Heart left ventricle (tissue), 16 donors: Measurements from ENCODE around the gene USP6NL. TPM values are rescaled to one million over a fixed set of nuclear protein-coding genes. Genes with fewer than 3 reads are reported as not detected.

Experiments used
- ATAC-seq, 4 donors: fragments of 200-7000 bp; cut with Tn5 transposase; one replicate each; pipeline ENCODE4 v1.9.1; 2020 to 2022; ENCODE audit warnings: moderate library complexity in 4 of 4, mild to moderate bottlenecking in 3 of 4, moderate number of reproducible peaks in 1 of 4
- DNase-seq, 5 donors: peaks; one replicate each; pipeline ENCODE4 v3.0.0-alpha.2; 2020
- H3K27ac ChIP-seq, 12 donors: fragments of 200-600 bp; sonication (generic) in 4 of 12; one replicate each; pipeline versions ENCODE4 v1.5.0 to v1.8.0; 2016 to 2022; ENCODE audit warnings: mild to moderate bottlenecking in 2 of 12
- H3K27me3 ChIP-seq, 9 donors: fragments of 200-600 bp; sonication (generic) in 2 of 9; one replicate each; pipeline versions ENCODE4 v1.5.1 to v1.8.0; 2016 to 2022; ENCODE audit warnings: mild to moderate bottlenecking in 3 of 9
- H3K36me3 ChIP-seq, 9 donors: fragments of 200-600 bp; sonication (generic) in 2 of 9; one replicate each; pipeline versions ENCODE4 v1.5.0 to v1.8.0; 2018 to 2022; ENCODE audit warnings: mild to moderate bottlenecking in 2 of 9
- H3K4me1 ChIP-seq, 12 donors: fragments of 200-600 bp; sonication (generic) in 4 of 12; one replicate each; pipeline versions ENCODE4 v1.5.0 to v1.8.0; 2016 to 2022; ENCODE audit warnings: mild to moderate bottlenecking in 3 of 12
- H3K4me3 ChIP-seq, 12 donors: fragments of 200-600 bp; sonication (generic) in 4 of 12; one replicate each; pipeline versions ENCODE4 v1.5.0 to v1.8.0; 2017 to 2022; ENCODE audit warnings: mild to moderate bottlenecking in 9 of 12, moderate library complexity in 4 of 12
- H3K9me3 ChIP-seq, 12 donors: fragments of 200-600 bp; sonication (generic) in 4 of 12; one replicate each; pipeline versions ENCODE4 v1.5.0 to v1.8.0; 2016 to 2022; ENCODE audit warnings: mild to moderate bottlenecking in 1 of 12
- POLR2A ChIP-seq, 2 donors: fragments of 450-650 bp; IDR thresholded peaks; one replicate each; pipeline ENCODE4 v1.6.1; 2017; ENCODE audit warnings: antibody characterized with exemption in 2 of 2, mild to moderate bottlenecking in 2 of 2, moderate library complexity in 2 of 2
- WGBS, 4 donors: extraction: QIAGEN DNeasy Blood & Tissue Kit in 2 of 4; methylation state at CpG; one replicate each; pipeline versions ENCODE4 v1.1.5 to v1.1.7; 2013 to 2018; 5-methylcytosine and 5-hydroxymethylcytosine counted together
- intact Hi-C, 10 donors: fragments of 100-400 bp; cut with DNase I; formaldehyde crosslinking; loops; one replicate each; pipeline versions ENCODE4 v1.11.1 to v1.14.2; 2022
- polyA plus RNA-seq, 2 donors: library from polyadenylated mRNA; stranded (reverse); fragments of 200-250 nt; gene quantifications; one replicate each; pipeline ENCODE4 v1.2.3, GENCODE V29; 2013
- total RNA-seq, 9 donors: library from RNA; depleted of rRNA in 2 of 9; stranded (reverse); fragments of >200 nt in 2 of 9; fragmentation: NEBNext Ultra II Directional in 3 of 9; extraction: Animal tissue kit (Norgen Biotek cat#: 25700) in 3 of 9; gene quantifications; one replicate each; pipeline versions ENCODE4 v1.1.0 to v1.2.4, GENCODE V29; 2016 to 2023
- TF ChIP-seq, protein P1 (sequence below), 12 donors: fragments of 200-600 bp; sonication (generic) in 4 of 12; IDR thresholded peaks; one replicate each; pipeline versions ENCODE4 v1.5.0 to v1.8.0; 2018 to 2022; ENCODE audit warnings: antibody characterized with exemption in 12 of 12, mild to moderate bottlenecking in 5 of 12
- donor health status: ischemic (EF 13 %, LVEDD 7.1; RV severe dilation, severe dysfunction).
- donor health status: healthy with polysubstance abuse.
- donor health status: DM: no; HTN: yes; CAD: no.
- donor health status: DM: no; HTN: no; CAD: no.
- donor health status: ischemic (EF 25% LVEDD 6.9; RV normal size, moderate dysfunction).
- donor health status: ischemic (EF 25% LVEDD 5.7; RV mildly dilated, moderate dysfunction).
- donor health status: healthy.
- donor health status: DM: yes; HTN: yes; CAD: no.
- donor health status: ischemic (EF 35%, LVEDD 5.7; RV mildly dilated, moderate dysfunction).
- donor health status: nonischemic (EF 11% LVEDD 7.7; RV severe dilation, severe dysfunction).
- donor health status: DM: yes; HTN: yes; CAD: no.
- donor health status: PGD.
- donor health status: ischemic (EF 29% LVEDD 5.4; RV normal size, mild dysfunction).
- donor health status: nonischemic (EF 23%, LVEDD 6.1; RV moderate dilation, normal function).

The USP6NL gene
- total and polyA plus RNA-seq, 11 donors: 1.3 to 12.2 (median 9.6) TPM

DNA sequence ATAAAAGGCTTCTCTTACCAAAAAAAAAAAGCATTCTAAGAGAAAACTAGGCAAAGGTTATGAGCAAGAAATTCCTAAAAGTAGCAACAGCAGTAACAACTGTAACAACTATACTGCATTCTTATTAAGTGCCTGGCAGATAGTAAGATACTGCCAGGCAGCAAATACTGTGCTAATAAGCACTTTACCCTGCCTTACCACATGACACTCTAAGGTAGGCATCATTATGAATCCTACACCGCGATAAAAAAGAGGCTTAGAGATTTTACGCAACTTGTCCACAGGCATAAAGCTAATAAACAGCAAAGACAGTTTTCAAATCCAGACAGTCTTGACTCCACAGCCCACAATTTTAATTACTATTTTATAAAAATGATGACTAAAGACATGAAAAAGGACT lies 83.2 kb downstream of the USP6NL start:
- Histone ChIP-seq H3K27me3 (no peaks in the 10 kb centered on the region), H3K4me1 (peaks cover 0 to 34% (median 11%) of the 10 kb centered on the region in 12 donors), H3K9me3 (no peaks in the 10 kb centered on the region), H3K27ac (peak overlapping the region in 7 of 12 donors; percentile 7 to 47 (median 32)), H3K4me3 (peak overlapping the region in 5 of 12 donors; percentile 2 to 44 (median 19)), H3K36me3 (no peaks in the 10 kb centered on the region)
- DNase-seq: no peak
- peak in 2 of 4 donors; percentile 19 to 44 for ATAC-seq
- 69 to 88% (median 82%) methylated on average over 3 of the region's 3 CpGs for WGBS, 4 donors
- intact Hi-C loops: loop anchor here in 4 of 10 donors (5.0 to 10.0 kb wide), 2 partner anchors 84 to 87 kb away; partner anchors contain the start of gene USP6NL (in 4 of the 4)
- no peak for TF ChIP-seq POLR2A (IDR thresholded peaks at IDR 0.05)
- TF ChIP-seq, protein P1, sequence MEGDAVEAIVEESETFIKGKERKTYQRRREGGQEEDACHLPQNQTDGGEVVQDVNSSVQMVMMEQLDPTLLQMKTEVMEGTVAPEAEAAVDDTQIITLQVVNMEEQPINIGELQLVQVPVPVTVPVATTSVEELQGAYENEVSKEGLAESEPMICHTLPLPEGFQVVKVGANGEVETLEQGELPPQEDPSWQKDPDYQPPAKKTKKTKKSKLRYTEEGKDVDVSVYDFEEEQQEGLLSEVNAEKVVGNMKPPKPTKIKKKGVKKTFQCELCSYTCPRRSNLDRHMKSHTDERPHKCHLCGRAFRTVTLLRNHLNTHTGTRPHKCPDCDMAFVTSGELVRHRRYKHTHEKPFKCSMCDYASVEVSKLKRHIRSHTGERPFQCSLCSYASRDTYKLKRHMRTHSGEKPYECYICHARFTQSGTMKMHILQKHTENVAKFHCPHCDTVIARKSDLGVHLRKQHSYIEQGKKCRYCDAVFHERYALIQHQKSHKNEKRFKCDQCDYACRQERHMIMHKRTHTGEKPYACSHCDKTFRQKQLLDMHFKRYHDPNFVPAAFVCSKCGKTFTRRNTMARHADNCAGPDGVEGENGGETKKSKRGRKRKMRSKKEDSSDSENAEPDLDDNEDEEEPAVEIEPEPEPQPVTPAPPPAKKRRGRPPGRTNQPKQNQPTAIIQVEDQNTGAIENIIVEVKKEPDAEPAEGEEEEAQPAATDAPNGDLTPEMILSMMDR (IDR thresholded peaks at IDR 0.05): no peak

DNA sequence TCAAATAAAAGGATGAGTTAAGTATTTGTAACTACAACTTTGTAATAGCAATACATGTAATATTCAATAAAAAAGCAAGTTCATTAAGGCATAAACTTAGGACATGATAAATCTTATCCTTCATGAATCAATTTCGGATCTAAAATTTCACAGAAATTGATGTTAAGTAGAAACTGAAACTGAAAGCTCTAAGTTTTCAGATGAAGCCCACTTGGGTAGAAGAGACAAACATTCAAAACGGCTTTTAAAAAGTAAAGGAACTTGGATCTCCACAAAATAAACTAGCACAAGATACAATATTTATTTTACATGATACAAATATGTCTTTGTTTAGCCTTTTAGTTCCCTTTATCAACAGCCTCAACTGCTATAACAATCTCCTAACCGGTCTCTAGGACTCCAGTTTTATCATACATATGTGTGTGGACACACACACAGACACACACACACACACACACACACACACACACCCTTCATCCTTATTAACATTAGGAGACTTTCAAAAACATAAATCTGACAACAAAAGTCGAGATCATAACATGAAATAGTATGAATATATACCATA lies 83.7 kb downstream of the USP6NL start:
- peak overlapping the region in 8 of 12 donors; percentile 2 to 44 (median 20) for H3K4me3 ChIP-seq
- no peak for TF ChIP-seq POLR2A (IDR thresholded peaks at IDR 0.05)
- TF ChIP-seq, protein P1 (IDR thresholded peaks at IDR 0.05): no peak
- DNase-seq (no peak), ATAC-seq (no peak)
- intact Hi-C loops: loop anchor here in 4 of 10 donors (5.0 to 10.0 kb wide), 2 partner anchors 85 to 87 kb away; partner anchors contain the start of gene USP6NL (in 4 of the 4)
- H3K4me1 ChIP-seq: peaks cover 0 to 35% (median 13%) of the 10 kb centered on the region in 12 donors
- H3K36me3 ChIP-seq: no peaks in the 10 kb centered on the region
- WGBS, 4 donors: 41 to 56% (median 49%) methylated on average over 4 of the region's 4 CpGs
- H3K27me3 ChIP-seq: no peaks in the 10 kb centered on the region
- no peaks in the 10 kb centered on the region for H3K9me3 ChIP-seq
- peak overlapping the region in 6 of 12 donors; percentile 7 to 47 (median 32) for H3K27ac ChIP-seq

DNA sequence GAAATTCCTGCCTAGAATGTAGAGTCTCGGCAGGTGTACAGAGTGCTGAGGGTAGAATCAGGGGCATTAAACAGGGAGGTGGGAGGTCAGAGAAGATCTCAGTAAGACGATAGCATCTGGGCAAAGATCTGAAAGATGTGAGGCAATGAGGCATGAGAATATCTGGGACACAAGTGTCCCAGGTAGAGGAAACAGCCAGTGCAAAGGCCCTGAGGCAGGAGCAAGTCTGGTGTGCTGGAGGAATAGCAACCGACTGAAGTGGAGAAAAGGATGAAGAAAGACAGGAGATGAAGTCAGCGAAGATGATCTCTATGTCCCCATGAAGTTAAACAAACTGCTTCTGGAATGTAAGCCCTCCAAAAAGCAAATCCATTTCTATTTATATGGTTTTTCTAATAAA lies 84.4 kb downstream of the USP6NL start:
- H3K4me3 ChIP-seq: no peak overlapping the region
- intact Hi-C loops: loop anchor here in 4 of 10 donors (5.0 to 10.0 kb wide), 2 partner anchors 85 to 88 kb away; partner anchors contain the start of gene USP6NL (in 4 of the 4)
- WGBS, 4 donors: 94 to 98% (median 97%) methylated on average over 4 of the region's 4 CpGs
- H3K27ac ChIP-seq: peak overlapping the region in 2 of 12 donors; percentile 7 to 32
- DNase-seq (no peak), ATAC-seq (no peak)
- H3K36me3 ChIP-seq: no peaks in the 10 kb centered on the region
- no peak for TF ChIP-seq POLR2A (IDR thresholded peaks at IDR 0.05)
- TF ChIP-seq, protein P1 (IDR thresholded peaks at IDR 0.05): no peak
- H3K9me3 ChIP-seq: no peaks in the 10 kb centered on the region
- no peaks in the 10 kb centered on the region for H3K27me3 ChIP-seq
- H3K4me1 ChIP-seq: peaks cover 0 to 42% (median 20%) of the 10 kb centered on the region in 12 donors

DNA sequence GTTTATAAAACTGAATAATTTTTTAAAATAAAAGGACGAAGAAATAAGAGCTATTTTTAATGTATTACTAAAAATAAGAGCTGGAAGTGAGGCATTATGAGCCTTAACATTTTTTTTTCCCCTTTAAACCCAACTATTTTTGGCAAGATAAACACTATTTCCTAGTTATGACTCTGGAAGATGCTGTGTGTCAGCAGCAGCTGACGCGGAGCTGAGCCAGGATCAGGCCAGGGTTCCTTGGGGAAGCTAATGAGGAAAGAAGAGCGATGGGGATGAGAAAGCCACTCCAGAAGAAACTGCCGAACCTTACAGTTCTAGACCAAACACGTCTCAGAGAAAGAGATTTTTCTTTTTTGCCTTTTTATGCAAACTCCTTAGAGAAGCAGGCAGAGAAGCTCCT lies 85.9 kb downstream of the USP6NL start:
- Histone ChIP-seq H3K4me3 (peak overlapping the region in 1 of 12 donors; percentile 6), H3K27me3 (no peaks in the 10 kb centered on the region), H3K4me1 (peaks cover 0 to 50% (median 27%) of the 10 kb centered on the region in 12 donors), H3K9me3 (no peaks in the 10 kb centered on the region), H3K36me3 (no peaks in the 10 kb centered on the region), H3K27ac (peak overlapping the region in 6 of 12 donors; percentile 19 to 64 (median 48))
- DNase-seq: peak; percentile 62 to 78 (median 70)
- intact Hi-C loops: loop anchor here in 4 of 10 donors (5.0 to 10.0 kb wide), 2 partner anchors 87 to 89 kb away; partner anchors contain the start of gene USP6NL (in 4 of the 4)
- peak; percentile 46 to 79 (median 77) for ATAC-seq
- TF ChIP-seq POLR2A (IDR thresholded peaks at IDR 0.05): no peak
- TF ChIP-seq, protein P1 (IDR thresholded peaks at IDR 0.05): no peak
- 55 to 79% (median 75%) methylated on average over 6 of the region's 6 CpGs for WGBS, 4 donors
